8988T (cell line): ENCODE results near the gene SRI.
"Not testable (repeated sequence)": the region's sequence is repeated elsewhere in the genome, so short reads cannot be mapped to it uniquely, and the experiment has no call there.

Source experiments
- DNase-seq: peaks from one replicate; pipeline ENCODE4 v3.0.0; 2011

SRI gene, protein sequence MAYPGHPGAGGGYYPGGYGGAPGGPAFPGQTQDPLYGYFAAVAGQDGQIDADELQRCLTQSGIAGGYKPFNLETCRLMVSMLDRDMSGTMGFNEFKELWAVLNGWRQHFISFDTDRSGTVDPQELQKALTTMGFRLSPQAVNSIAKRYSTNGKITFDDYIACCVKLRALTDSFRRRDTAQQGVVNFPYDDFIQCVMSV

DNA sequence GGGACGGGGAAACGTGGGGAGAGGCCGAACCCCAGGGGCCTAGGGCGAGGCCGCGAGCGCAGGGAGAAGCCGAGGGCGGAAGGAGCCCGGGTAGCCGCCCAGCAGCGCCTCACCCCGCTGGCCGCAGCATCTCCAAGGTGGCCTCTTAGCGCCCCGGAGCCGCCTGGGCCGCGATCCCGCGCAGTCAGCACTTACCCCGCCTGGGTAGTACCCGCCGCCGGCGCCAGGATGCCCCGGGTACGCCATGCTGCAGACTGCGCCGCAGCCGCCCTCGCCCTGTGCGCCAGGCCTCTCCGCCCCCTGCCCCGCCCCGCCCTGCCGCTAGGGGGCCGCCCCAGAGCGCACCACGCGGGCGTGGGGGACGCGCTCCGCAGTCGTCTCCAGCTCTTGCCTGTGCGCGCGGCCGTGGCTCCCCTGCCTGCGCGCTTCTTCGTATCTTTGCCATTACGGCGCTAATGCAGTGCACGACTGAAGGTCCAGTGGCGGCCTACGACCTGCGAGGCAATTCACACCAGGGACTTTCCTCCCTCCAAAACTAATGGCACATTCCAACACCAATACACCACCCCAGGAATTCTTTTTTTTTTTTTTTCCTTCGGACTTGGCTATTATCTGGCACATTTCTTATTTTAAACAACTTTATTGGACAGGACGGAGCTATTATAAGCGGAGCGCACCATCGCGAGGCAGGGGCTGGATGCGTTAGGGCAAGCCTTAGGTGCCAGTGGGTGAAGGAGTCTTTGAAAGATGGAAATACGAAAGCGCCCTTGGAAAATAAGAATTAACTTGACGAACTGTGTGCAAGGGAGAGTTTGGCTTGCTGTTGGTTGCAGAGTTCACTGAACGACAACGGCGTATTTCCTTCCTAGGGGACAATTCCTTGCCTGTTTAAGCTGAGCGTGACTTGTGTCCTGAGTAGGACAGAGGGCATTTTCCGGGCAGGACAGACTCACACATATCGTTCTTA lies at the start of gene SRI:
Gene SRI (minus strand): TSS at position 258 of the 967 bp plus-strand sequence. CDS start 12 bp downstream, at position 246.
- peak; percentile 39 for DNase-seq

DNA sequence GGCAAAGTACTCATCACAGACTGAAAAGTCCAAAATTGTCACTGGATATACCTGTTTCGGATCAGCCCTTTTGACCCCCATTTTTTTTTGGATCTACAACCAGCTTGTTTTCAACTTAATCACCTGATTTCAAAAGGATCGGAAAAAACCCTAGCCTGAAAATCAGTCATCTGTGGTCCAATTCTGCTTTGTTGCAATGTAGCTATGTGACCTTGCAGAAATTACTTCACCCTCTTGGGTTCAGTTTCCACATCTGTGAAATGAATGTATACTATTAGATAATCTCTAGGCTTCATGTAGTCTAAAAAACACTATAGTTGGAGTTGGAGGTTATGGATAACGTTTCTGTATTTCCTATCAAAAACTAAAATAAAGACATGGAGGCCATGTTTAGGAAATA lies 49.7 kb upstream of the SRI start:
- DNase-seq, result no peak

DNA sequence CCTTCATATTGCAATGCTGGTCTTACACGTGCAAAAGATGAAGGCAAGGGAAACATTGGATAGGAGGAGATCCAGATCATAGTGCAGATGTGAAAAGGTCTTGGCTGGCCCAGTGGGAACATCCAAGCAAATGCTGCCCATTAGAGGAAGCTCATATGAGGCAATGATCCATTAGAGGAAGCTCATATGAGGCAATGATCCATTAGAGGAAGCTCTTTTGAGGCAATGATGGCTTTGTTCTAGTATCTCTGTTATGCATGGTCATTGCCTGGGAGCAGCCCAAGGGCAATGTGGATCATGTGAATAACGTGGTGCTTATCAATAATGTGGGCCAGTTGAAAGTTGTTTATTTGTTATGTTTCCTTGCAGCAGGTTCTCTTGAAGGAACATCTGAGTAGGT lies 49.0 kb upstream of the SRI start:
- DNase-seq, result no peak

DNA sequence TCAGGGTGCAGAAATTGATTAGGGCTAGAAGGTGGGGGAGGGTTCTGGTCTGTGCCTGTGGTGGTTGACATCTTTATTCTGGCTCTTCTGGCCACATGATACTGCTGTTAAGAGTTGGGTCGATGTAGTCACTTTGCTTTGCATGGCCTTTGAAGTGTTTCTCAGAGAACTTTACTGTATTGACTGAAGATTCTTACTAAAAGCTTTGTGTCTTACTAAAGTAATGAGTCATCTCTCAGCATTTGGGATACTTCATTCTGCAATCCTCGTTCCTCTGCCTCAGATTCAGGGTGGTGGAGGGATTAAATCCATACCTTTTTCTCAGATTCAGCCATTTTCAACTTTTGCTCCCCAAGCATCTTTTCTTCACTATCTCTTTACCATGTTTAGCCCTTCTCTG lies 48.2 kb upstream of the SRI start:
- no peak for DNase-seq

DNA sequence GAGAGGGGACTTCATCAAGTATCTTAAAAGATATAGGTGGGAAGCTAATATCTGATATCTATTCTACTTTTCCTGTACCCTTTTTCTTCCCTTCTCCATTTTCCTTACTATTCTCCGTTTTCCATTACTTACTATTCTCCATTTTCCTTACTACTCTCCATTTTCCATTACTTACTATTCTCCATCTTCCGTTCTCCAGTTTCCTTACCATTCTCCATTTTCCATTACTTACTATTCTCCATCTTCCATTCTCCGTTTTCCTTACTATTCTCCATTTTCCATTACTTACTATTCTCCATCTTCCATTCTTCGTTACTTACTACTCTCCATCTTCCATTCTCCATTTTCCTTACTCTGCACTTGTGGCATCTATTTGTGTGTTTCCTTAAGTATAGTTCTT lies 47.6 kb upstream of the SRI start:
- DNase-seq, result no peak

DNA sequence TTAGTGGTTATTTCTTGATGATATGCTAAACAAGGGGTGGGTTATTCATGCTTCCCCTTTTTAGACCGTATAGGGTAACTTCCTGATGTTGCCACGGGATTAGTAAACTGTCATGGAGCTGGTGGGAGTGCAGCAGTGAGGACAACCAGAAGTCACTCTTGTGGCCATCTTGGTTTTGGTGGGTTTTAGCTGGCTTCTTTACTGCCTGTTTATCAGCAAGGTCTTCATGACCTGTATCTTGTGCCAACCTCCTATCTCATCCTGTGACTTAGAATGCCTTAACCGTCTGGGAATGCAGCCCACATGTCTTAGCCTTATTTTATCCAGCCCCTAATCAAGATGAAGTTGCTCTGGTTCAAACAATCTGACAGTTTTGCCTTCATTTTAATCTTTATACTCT lies 45.1 kb upstream of the SRI start:
- DNase-seq, result not testable (repeated sequence)

DNA sequence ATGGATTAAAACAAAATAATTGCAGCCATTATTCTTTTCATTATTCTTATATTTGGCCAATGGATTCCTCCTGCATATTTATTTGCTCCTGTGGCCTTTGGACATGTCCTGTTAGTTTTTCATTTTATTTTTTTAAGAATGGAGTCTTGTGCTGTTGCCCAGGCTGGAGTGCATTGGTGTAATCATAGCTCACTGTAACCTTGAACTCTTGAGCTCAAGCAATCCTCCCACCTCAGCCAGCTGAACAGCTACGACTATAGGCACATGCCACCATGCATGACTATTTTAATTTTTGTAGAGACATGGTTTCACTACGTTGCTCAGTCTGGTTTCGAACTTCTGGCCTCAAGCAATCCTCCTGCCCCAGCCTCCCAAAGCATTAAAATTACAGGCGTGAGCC lies 42.7 kb upstream of the SRI start:
- no peak for DNase-seq

DNA sequence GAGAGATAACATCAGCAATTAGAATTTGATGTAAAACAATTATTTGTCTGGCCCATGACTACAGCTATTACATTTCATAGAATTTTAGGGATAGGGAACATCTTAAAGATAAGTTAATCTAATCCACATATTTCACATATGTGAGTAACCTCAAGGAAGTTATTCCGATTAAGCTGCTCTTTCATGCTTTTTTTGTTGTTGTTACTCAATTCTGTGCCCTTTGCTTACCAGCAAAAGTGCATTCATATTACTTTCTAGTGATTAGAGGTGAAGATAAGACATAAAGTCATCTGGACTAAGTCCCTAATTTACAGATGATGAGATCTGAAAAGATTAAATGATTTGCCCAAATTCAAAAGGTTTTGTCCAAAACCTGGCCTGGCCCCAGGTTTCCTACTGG lies 40.9 kb upstream of the SRI start:
- DNase-seq, result no peak

DNA sequence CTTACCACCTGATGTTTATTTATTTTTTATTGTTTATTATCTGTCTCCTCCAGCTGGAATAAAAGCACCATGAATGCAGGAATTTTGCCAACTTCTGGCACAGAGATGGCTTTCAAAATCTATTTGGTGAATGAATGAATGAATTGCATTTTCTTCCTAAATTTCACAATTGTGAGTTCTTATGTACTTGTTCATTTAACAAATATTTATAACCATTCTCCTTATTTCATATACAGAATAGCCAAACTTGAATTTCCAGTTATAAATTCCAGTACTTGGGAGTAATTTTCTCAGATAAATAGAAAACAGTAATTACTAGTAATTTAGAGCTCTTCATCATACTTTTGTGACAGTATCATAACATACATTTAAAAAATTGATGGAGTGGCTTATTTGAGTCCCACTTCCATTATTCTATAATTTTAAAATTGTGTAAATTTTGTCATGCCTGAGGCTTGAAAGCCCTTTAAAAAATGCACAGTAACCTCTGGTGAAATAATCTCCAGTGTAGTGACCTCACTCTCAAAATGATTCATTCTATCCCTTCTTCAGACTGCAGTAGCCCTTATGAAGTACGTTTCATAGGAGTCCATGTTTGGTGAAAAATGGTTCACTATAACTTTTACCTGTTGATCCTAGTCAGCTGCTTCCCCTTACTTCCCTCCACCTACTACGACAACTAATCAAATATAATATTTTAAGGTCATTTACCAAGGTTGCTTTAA lies 40.0 kb upstream of the SRI start:
- DNase-seq, result no peak

DNA sequence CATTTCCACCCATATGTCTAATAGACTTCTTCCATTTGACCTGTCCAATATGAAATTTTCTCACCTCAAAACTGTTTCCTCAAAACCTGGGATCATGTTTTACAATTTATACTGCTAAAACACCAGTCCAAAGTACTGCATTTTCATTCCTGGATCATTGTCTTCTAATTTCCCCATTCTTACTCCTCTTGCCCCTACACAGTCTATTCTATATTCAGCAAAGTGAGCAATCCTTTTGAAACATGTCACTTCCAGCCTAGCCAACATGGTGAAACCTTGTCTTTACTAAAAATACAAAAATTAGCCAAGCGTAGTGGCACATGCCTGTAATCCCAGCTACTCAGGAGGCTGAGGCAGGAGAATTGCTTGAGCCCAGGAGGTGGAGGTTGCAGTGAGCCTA lies 38.5 kb upstream of the SRI start:
- not testable (repeated sequence) for DNase-seq

DNA sequence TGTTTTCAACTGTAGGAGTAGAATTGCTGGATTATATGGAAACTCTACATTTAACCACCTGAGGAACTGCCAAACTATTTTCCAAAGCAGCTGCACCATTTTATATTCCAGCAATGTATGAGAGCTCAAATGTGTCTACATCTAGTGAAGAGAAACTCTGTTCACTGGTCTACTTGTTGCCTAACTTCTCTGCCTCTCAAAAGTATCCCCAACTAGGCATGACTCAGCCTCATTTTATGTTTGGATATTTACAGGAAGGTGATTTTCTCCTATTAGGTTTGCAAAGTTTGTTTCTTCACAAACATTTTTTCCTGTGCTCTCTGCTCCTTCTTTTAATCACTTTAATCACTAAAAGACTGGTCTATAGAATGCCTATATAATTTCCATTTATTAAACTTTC lies 37.1 kb upstream of the SRI start:
- no peak for DNase-seq

DNA sequence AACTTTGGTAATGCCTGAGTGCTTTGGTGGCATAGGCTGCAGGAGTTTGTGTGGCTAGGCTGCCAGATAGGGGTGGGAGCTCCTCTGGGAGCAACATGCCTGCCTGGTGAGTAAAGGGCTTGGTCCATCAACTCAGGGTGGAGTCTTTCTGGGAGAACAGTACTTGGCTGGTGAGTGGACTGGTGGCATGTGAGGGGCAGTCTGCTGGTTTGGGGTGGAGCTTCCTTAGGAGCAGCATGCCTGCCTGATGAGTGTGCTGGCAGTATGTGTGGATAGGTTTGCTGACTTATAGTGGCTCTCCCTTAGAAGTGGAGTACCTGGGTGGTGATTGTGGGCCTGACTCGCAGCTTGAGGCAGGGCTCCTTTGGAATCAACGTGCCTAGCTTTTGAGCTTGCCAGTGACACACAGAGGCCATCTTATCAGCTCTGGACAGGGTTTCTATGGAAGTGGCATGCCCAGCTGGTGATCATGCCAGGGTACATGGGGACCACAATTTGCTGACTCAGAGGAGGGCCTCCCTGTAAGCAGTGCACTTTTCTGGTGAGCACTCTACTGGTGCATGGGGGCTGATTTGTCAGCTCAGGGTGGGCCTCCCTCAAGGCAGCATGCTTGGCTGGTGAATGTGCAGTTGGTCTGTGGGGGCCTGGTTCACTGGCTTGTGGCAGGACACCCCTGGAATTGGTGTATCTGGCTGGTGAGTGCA lies 35.0 kb upstream of the SRI start:
- peak; percentile 53 for DNase-seq

DNA sequence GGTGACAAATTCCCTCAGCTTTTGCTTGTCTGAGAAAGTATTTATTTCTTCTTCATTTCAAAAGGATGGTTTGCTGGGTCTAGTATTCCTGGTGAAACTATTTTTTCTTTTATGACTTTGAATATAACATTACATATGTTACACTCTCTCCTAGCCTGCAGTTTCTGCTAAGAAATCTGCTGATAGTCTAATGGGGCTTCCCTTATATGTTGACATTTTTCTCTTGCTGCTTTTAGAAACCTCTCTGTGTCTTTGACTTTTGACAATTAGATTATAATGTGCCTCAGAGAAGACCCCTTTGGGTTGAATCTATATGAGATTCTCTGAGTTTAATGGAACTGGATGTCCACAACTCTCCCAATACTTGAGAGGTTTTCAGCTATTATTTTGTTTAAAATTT lies 33.8 kb upstream of the SRI start:
- no peak for DNase-seq

DNA sequence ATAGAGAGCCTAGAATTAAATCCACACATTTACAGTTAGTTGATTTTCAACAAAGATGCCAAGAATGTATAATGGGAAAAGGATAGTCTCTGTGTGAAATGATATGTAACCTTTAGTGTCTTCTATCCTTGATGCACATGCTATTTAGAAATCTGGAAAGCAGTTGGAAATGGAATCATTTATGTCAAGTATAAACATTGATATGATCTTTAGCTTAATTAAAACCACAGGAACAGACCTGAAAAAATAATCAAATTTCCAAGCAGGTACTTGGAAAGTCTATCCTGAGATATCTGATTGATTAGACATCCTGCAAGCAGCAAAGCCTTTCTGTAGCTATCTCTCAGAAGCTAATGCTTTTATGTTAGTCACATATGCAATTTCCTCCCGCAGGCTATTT lies 24.4 kb upstream of the SRI start:
- DNase-seq, result no peak

DNA sequence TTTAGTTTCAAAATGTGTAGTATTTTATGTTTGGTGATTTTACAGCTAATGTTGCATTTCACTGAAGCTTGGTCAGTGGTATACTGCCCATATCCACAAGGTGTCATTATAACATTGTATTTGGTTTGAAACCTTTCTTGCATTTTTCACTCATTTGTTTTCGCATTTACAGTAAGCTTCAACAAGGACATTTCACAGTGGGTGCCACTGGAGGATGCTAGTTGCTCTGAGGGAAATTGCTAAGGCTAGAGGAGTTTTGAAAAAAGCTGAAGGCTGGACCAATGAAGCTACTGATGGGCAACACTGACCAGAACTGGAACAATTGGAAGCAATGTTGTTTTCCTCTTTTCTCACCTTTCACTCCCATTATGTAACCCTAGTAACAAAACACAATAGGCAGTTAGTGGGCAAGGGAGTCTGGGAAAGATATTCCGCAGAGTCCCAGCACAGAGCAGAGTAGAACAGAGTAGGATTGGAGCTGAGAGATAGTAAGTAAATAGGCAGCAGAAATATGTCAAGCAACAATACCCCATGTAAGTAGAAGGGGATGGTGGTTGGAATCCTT lies 23.6 kb upstream of the SRI start:
- DNase-seq, result no peak

DNA sequence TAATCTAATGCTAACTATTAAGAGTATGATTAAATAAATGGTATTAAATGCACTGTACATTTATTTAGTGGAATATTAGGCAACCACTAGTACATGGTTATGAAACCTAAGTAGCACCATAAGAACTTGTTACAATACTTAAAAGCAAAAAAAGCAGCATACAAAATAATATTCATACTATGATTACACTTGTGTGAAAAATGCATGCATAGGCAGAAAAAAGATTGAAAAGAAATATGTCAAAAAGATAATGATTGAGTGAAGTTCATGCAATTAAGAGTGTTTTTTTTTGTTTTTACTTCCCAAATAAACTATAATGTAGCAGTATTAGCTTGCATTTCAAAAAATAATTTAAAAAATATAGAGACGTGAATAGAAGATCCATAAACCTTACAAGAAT lies 20.0 kb upstream of the SRI start:
- DNase-seq, result no peak

DNA sequence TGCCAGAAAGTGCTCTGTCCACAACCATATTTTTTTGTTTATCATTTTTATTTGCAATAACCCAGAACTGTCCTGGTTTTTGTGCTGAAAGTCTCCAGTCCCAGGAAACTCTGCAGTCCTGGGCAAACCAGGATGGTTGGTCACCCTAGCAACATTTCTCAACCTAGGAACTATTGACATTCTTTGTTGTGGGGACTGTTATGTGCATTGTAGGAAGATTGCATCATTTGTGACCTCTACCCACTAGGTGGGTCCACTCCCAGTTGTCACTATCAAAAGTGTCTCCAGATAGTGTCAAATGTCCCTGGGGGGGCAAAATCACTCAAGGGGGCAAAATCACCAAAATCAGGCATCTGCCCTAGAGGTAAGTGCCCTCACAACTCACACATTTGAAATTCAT lies 14.0 kb upstream of the SRI start:
- no peak for DNase-seq

DNA sequence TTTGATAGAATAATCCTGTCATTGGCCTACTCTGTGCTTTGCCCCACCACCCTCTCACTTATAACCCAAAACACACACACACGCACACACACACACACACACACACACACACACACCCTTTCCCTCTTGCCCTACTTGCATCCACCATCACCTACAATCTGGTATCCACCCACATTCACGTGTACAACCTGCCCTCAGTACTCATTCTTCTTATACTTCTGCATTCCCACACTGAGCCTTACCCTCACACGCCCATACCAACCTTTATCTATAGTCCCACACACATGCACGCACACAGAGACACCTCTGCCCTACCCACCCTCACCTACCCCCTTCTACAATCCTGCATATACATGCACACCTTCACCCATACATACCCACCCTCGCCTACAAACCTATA lies 10.8 kb upstream of the SRI start:
- DNase-seq, result no peak

DNA sequence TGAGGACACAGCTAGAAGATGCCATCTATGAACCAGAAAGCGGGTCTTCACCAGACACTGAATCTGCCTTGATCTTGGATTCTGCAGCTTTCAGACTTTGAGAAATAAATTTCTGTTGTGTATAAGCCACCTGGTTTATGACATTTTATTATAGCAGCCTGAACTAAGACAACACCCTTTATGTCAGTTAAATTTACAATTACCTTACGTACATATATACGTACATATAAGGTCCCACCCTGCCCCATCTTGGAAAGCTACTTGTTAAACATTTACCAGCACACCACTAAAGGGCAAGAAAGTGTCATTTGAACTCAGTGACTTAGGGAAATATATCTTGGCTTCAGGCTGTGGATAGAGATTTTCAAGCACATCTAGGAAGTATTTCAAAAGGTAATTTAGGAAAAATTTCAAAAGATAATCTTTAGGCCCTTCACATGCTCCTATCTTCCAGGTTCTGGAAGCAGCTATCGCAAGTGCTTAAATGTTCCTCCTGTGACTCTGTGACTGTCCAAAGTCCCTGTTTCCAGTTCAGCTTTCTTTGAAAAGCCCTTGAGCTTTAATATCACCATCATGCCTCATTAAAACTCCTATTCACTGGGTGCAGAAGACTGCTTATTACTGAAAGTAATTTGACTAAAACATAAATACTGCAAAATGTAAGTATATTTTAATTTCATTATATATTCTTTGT lies 9.6 kb upstream of the SRI start:
- no peak for DNase-seq

DNA sequence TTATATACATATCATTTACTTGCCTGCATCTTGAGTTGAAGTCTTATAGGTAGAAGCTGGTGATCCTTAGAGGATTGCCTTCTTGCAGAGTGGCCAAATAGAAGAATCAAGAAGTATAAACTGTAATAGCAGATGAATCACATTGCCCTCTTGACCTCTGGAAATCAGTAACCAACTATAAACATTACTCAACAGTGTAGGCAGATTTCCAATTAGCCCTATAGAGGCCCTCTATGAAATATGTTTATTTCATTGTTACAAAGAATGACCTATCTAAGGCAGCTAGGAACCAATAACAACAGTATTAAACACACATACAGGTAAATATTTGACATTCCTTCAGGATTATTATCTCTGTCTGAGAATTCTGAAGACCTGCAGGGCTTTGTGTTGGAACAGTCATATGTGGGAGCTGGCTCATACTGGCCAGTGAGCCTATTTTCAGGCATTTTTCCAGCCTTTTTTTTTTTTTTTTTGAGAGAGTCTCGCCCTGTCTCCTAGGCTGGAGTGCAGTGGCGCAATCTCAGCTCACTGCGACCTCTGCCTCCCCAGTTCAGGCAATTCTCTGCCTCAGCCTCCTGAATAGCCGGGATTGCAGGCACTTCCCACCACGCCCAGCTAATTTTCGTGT lies 7.2 kb upstream of the SRI start:
- DNase-seq, result no peak

DNA sequence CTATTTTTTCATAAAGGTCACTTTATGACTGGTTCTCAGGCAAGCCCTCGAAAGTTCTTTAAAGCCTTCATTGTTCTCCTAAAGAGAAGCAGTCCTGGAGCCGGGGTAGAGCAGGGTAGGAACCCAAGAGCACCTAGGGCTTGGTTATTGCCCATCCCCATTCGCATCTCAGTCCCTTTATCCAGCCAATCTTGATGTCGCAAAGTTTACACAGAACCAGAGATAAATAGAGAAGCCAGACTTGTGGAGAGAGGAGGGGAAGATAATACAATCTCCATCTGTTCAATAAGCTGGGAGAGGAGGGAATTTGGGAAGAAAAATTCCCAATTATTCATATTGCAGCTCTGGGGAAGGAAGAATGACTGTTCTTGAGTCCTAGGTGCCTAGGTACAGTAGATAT lies 6.4 kb upstream of the SRI start:
- no peak for DNase-seq
